Activated CD4-positive, alpha-beta T cell treated with anti-CD3 and anti-CD28 coated beads, Interleukin-2, amount 50 U/mL, for 4 hours (primary cell): ENCODE data around the gene CDK6.
A peak's percentile ranks its signal among the peaks of the same experiment; 100 is the strongest.

Source experiments
- DNase-seq, 2 experiments: peaks; one replicate each; pipeline ENCODE4 v3.0.0-alpha.2; 2020

The CDK6 gene

GRCh38 chr7:92824901-92825480 is 11.4 kb downstream of the CDK6 start:
- no peak for DNase-seq

DNA sequence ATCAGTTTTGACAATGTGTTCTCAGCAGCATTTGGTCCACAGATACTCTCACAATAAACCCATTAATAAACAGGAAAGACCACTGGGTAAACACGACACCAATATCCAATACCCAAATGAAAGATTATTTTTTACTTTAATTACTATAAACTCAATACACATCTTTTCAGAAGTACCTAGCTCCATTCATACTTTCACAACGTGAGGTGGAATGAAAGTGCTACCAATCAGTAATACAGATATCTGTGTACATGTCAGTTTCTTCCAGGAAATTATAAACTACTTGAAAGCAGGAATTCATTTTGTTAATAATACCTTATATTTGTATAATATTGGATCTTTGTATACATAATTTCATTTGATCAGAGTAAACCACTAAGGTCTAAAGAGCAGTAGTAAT is 11.9 kb downstream of the CDK6 start:
- DNase-seq, result no peak

DNA sequence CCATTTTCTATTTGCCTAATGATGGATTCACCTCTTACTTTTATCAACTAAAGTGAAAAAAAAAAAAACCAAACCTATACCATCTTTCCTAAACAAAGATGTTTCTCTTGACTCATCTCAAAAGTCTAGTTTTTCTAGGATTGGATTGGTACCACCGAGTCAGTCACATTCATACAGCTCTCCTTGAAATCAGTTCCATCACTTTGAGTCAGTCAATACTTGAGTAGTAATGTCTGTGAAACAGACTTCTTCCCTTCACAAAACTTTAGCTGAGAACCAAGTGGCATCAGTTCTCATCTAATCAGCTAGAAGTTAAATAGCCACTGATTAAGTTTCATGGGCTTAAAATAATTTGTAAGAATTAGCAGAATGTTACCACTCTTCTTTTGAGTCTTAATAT is 13.3 kb downstream of the CDK6 start:
- DNase-seq, result no peak

DNA sequence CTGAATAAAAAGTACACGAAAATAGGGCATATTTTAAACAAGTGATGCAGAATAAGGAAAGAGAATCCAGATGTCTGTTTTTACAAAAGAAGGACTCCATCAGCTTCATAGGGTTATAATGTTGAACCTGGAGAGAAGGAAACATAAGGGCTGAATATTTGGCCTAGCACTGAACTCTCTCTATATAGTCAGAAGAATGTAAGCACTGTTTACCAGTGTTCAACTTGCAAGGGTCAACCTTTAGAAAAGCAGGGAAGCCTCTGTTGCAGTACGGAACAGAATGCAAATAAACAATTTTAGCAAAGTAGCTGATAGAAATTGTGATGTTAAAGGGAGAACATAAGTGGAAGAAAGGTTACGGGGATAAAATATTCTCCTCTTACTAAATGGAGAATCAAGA is 16.2 kb downstream of the CDK6 start:
- no peak for DNase-seq

- no peak for DNase-seq
These were observed 19.0 kb downstream of the CDK6 start for GRCh38 chr7:92817398-92817797.

- DNase-seq, result no peak
These were observed 21.0 kb downstream of the CDK6 start for GRCh38 chr7:92815412-92815811.

- no peak for DNase-seq
These were observed 22.9 kb downstream of the CDK6 start for GRCh38 chr7:92813390-92814024.

GRCh38 chr7:92811158-92811557 is 25.2 kb downstream of the CDK6 start:
- DNase-seq, result no peak

DNA sequence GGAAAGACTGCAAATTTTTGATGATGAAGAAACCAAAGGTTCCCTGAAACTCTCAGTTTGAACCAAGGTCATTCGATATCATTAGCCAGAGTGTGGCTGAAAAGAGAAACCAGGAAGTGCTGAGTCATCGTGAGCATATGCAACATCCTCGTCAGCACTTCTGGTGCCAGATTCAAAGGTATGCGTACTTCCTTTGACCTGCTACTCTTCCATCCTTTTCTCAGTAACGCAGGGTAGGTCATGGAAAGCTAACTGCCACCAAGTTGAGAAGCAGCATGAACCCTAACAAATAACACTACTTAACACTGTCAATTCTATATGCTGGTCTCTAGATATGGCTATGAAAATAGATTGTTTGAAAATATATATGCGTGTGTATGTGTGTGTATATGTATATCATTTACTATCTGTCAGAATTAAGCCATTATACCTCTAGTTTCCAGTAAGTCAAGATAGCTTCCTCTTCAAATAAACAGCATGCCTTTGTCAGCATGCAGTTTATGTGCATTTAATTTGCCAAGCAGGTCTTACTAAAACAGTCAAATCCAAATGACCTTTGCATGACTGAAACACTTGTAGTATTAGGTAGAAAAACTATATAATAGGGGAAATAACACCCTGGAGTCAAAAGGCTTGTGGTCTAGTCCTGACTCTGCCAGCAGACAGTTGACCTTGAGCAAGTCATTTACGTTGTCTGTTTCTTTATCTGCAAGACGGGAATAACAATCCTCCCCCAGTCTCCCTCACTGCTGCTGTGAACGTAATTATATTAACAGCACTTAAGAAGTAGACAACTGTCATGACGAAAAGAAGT is 26.4 kb downstream of the CDK6 start:
- DNase-seq, result peak; percentile 39 to 46

GRCh38 chr7:92809397-92809759 is 27.0 kb downstream of the CDK6 start:
- DNase-seq, result no peak

GRCh38 chr7:92808635-92809034 is 27.7 kb downstream of the CDK6 start:
- DNase-seq, result no peak

- no peak for DNase-seq
These were observed 28.4 kb downstream of the CDK6 start for GRCh38 chr7:92808006-92808405.

- no peak for DNase-seq
These were observed 29.9 kb downstream of the CDK6 start for GRCh38 chr7:92806496-92806895.

DNA sequence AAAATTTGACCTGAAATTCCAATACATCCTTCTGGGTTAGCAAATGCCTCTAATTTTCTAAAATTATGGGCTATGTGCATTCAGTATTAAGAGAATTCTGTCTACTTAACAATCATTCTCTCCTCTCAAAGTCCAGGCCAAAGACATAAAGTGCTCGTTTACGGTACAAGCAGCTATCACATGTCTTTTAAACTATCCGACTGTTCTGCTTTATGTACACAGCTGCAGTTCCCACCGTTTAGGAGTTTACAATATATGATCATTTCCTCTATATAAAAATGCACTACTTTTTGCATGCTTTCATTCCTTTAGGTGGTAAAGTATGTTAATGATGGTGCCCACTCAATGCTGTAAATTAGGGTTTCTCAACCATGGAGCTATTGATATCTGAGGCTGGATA is 34.0 kb downstream of the CDK6 start:
- no peak for DNase-seq

DNA sequence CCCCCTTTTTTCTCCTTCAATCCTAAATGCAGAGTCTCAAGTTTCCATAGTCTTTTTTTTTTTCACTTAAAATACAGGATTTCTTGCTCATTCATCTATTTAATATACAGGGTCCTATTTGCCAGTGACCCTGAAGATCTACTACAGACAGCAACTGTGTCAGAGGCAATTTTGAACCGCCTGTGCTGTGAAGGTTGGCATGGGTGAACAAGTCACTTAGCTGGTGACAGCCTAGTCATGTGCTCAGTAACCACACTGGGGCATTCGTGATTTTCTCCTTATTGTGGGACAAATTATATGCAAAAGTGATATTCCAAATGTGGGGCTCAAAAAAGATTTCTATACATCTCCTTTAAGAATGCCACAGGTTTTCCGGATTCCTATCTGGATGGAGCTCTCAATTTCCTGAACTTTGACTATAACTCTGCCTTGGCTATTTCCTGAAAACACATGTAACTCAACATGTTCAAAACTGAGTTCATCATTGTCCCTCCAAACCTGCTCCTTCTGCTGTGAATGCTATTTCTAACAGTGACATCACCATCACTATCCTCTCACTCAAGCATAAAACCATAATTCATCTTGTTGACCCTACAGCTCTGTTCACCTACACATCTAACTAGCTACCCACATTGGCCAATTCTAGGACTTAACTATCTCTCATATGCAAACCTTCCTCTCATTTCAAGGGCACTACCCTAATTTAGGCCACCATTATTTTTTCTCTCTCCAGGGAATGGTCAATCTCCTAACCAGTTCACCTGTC is 36.7 kb downstream of the CDK6 start:
- no peak for DNase-seq

GRCh38 chr7:92798517-92799249 is 37.7 kb downstream of the CDK6 start:
- DNase-seq, result no peak

- DNase-seq, result no peak
These were observed 38.7 kb downstream of the CDK6 start for GRCh38 chr7:92797693-92798092.

DNA sequence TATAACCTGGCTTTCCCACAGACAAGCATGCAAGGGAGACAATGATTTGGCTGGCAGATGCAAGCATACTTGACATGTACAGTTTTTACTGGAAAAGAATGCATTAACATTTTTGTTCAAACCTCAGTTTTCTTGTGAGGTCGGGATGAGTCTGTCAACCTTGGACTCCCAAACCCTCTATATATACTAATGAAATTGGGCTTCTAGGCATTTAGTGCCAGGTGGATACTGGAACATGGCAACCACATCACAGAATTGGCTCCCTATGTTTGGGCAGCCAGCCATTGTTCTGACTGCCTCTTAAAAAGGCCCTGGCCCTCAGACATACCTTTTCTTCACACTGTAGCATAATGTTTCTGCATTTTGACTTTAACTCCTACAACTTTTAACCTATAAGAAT is 39.1 kb downstream of the CDK6 start:
- DNase-seq, result no peak

DNA sequence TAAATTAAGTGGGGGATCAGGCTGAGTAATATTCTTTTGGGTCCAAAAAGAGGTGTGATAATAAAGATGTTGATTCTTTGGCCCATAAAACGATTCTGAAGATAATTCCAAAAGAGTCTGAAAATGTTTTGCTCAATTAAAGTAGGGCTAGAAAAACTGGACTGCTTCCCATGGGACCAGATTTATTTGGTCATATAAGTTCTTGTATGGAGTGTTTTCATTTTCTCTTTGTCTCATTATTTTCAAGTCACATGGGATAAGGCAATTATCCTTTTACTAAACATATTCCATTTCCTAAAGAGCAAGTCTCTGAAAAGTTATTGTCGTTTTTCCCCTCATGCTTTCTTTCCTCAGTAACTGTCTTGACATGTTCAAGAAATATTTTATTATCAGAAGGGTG is 41.5 kb downstream of the CDK6 start:
- DNase-seq, result no peak

- no peak for DNase-seq
These were observed 42.0 kb downstream of the CDK6 start for GRCh38 chr7:92794391-92794790.

DNA sequence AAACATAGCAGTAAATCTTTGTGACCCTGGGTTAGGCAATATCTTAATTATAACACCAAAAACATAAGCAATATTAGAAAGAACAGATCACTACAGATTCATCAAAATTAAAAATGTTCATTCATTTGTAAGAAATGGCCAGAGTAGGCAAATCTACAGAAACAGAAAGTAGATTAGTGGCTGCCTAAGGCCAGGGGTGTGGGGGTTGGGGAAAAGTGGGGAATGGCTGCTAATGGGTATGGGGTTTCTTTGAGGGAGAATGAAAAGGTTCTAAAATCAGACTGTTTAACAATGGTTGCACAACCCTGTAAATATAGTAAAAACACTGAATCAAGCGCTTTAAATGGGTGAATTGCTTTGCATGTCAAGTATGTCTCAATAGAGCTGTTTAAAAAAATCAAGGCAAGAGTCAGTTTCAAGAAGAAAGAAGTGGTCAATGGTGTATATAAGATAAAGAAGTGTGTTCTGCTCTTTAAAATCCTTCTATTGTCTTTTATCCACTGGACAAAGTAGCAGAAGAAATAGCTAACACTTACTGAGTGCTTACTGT is 42.6 kb downstream of the CDK6 start:
- no peak for DNase-seq

DNA sequence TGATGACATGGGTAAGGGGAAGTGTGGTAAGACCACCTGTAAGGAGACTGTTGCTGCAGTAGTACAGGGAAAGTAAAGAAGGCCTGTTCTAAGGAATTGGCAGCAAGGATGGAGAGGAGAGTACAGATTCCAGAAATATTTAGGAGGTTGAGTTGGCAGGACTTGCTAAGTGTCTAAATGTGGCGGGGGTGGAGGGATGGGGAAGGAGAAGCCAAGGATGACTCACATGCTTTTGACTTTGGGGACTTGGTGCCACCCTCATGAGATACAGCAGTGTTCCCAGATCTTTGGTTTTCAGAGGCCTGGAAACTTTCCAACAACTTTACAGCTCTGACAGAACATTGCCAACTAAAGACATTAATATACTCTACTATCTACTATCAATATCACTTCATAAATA is 45.4 kb downstream of the CDK6 start:
- DNase-seq, result no peak
